HepG2 (cell line): ENCODE measurements around the gene DUS3L. TPM values are rescaled to one million over a fixed set of nuclear protein-coding genes. Genes with fewer than 3 reads are reported as not detected.

Source experiments
- BORCS8-MEF2B ChIP-seq: sonication (generic); formaldehyde crosslinking; IDR thresholded peaks from 2 replicates; pipeline ENCODE4 v1.8.0; 2022; ENCODE audit warnings: mild to moderate bottlenecking, missing genetic modification reagents
- BRD4 ChIP-seq: sonication (generic); formaldehyde crosslinking; IDR thresholded peaks from 2 replicates; pipeline ENCODE4 v1.4.0; 2020; ENCODE audit warnings: missing genetic modification reagents
- CREB1 ChIP-seq, 2 experiments: fragments of 450-650 bp in 1 of 2; IDR thresholded peaks; 2 replicates each; pipeline ENCODE4 v1.6.1; 2016 to 2017; ENCODE audit warnings: control low read depth in 1 of 2, mild to moderate bottlenecking in 1 of 2, missing compliant biosample characterization in 1 of 2, missing genetic modification characterization in 1 of 2
- HOXA5 ChIP-seq: sonication (generic); formaldehyde crosslinking; IDR thresholded peaks from 2 replicates; pipeline ENCODE4 v1.4.0; 2020; ENCODE audit warnings: missing genetic modification reagents
- MXI1 ChIP-seq: IDR thresholded peaks from 3 replicates; pipeline ENCODE4 v1.6.1; 2012; ENCODE audit warnings: low read depth, low read length, inconsistent platforms, borderline replicate concordance
- SPEN ChIP-seq: sonication (generic); formaldehyde crosslinking; IDR thresholded peaks from 2 replicates; pipeline ENCODE4 v1.5.1; 2020; ENCODE audit warnings: low read depth, mild to moderate bottlenecking, missing genetic modification reagents
- ZNF136 ChIP-seq: sonication (generic); formaldehyde crosslinking; IDR thresholded peaks from 2 replicates; pipeline ENCODE4 v1.8.1; 2022; ENCODE audit warnings: low read depth, mild to moderate bottlenecking, moderate library complexity, missing genetic modification reagents
- ZNF256 ChIP-seq: sonication (generic); formaldehyde crosslinking; conservative IDR thresholded peaks from 2 replicates; pipeline ENCODE4 v1.4.0; 2020; ENCODE audit warnings: missing genetic modification reagents
- ZNF713 ChIP-seq: sonication (generic); formaldehyde crosslinking; IDR thresholded peaks from 2 replicates; pipeline ENCODE4 v1.4.0; 2020; ENCODE audit warnings: mild to moderate bottlenecking, missing genetic modification reagents
- ZSCAN30 ChIP-seq: sonication (generic); formaldehyde crosslinking; IDR thresholded peaks from 2 replicates; pipeline ENCODE4 v1.5.0; 2020; ENCODE audit warnings: mild to moderate bottlenecking, missing genetic modification reagents
- polyA plus RNA-seq, 8 experiments: library from polyadenylated mRNA; depleted of rRNA in 3 of 8; stranded (reverse) in 7 of 8; unstranded in 1 of 8; fragments of >200 nt; fragmentation: Illumina TruSeq in 4 of 8; extraction: Trizol in 4 of 8; gene quantifications; 2 replicates each; pipeline versions ENCODE4 v1.2.1 to v1.2.3, GENCODE V29; 2011 to 2016; ENCODE audit warnings: low read depth in 4 of 8, missing spikeins in 1 of 8, mixed read lengths in 1 of 8; ENCODE audit not compliant: insufficient read depth in 1 of 8
- total RNA-seq, 5 experiments: library from RNA; depleted of rRNA; stranded (reverse); fragments of >200 nt; fragmentation: Illumina TruSeq; extraction: Trizol; gene quantifications; 2 replicates each; pipeline ENCODE4 v1.2.3, GENCODE V29; 2016; ENCODE audit warnings: low read depth in 1 of 5
- TF ChIP-seq, protein P1 (sequence below): sonication (generic); formaldehyde crosslinking; IDR thresholded peaks from 2 replicates; pipeline ENCODE4 v1.5.0; 2020; ENCODE audit warnings: mild to moderate bottlenecking, missing genetic modification reagents
- TF ChIP-seq, protein P2 (sequence below): sonication (generic); formaldehyde crosslinking; IDR thresholded peaks from 2 replicates; pipeline ENCODE4 v1.8.0; 2022; ENCODE audit warnings: mild to moderate bottlenecking, missing genetic modification reagents
- TF ChIP-seq, protein P3 (sequence below): sonication (generic); formaldehyde crosslinking; IDR thresholded peaks from 2 replicates; pipeline ENCODE4 v1.5.0; 2020; ENCODE audit warnings: missing genetic modification reagents
- TF ChIP-seq, protein P4 (sequence below), 2 experiments: sonication (generic) in 1 of 2; formaldehyde crosslinking in 1 of 2; IDR thresholded peaks; 2 replicates each; pipeline versions ENCODE4 v1.4.0 to v1.6.1; 2016 to 2020; ENCODE audit warnings: borderline replicate concordance in 1 of 2, low read depth in 1 of 2, mild to moderate bottlenecking in 1 of 2, missing genetic modification reagents in 1 of 2

DUS3L gene
- total and polyA plus RNA-seq, 2 of the 13 experiments (the other 11 are each of a cell fraction or from before 2014, with no cell fraction given): 13.3 to 25.1 TPM

DNA sequence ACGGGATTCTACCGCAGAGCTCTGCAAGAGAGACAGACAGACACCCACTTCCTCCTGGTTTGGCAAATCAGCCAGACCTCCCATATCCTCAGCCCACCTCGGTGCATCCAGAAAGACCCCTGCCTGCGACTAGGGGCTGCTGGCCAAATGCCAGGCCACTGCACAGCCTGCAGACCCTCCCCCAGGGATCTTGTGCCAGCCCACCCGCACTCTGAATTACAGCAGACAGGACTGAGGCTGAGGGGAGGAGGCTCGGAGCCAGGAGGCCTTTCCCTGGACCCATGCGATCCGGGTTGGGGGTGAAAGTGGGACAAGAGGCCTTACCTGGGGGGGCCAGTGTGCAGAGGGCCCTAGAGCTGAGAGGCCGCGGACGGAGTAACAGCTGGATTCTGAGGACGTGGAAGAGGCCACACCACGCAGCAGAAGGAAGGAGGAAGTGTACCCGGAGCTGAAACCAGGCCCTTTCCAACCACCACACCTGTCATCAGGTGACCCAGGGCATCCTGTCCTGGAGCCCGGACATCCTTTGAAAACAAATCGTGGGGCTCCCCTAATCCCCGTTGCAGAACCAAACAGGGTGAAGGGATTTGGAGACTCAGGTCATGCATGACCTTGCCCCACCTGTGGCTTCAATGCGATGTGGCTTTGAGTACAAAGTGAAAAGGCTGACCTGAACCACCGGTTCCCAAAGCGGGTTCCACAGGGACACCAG lies 47.5 kb upstream of the DUS3L start (continued):
- TF ChIP-seq, protein P1, sequence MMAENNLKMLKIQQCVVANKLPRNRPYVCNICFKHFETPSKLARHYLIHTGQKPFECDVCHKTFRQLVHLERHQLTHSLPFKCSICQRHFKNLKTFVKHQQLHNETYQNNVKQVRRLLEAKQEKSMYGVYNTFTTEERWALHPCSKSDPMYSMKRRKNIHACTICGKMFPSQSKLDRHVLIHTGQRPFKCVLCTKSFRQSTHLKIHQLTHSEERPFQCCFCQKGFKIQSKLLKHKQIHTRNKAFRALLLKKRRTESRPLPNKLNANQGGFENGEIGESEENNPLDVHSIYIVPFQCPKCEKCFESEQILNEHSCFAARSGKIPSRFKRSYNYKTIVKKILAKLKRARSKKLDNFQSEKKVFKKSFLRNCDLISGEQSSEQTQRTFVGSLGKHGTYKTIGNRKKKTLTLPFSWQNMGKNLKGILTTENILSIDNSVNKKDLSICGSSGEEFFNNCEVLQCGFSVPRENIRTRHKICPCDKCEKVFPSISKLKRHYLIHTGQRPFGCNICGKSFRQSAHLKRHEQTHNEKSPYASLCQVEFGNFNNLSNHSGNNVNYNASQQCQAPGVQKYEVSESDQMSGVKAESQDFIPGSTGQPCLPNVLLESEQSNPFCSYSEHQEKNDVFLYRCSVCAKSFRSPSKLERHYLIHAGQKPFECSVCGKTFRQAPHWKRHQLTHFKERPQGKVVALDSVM (CRISPR knock-in tag): peak; percentile 81
- TF ChIP-seq CREB1 (IDR thresholded peaks at IDR 0.05) (no peak), CREB1 (CRISPR knock-in tag; IDR thresholded peaks at IDR 0.05) (no peak), ZNF713 (CRISPR knock-in tag) (0 out of 2 replicates have a peak, but pooled peaks have one; percentile 56), BRD4 (CRISPR knock-in tag) (peak; percentile 79; the same call in 1 of the 2 replicates), HOXA5 (CRISPR knock-in tag) (no peak), ZNF136 (CRISPR knock-in tag) (peak; percentile 50; the same call in 1 of the 2 replicates), ZNF256 (peak; percentile 62; the same call in 1 of the 2 replicates), SPEN (CRISPR knock-in tag) (peak; percentile 41), ZSCAN30 (CRISPR knock-in tag) (no peak), MXI1 (no peak; the same call in 2 of the 3 replicates), BORCS8-MEF2B (peak; percentile 36; the same call in 1 of the 2 replicates)
- TF ChIP-seq, protein P2, sequence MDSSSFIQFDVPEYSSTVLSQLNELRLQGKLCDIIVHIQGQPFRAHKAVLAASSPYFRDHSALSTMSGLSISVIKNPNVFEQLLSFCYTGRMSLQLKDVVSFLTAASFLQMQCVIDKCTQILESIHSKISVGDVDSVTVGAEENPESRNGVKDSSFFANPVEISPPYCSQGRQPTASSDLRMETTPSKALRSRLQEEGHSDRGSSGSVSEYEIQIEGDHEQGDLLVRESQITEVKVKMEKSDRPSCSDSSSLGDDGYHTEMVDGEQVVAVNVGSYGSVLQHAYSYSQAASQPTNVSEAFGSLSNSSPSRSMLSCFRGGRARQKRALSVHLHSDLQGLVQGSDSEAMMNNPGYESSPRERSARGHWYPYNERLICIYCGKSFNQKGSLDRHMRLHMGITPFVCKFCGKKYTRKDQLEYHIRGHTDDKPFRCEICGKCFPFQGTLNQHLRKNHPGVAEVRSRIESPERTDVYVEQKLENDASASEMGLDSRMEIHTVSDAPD: 0 out of 2 replicates have a peak, but pooled peaks have one; percentile 22
- TF ChIP-seq, protein P3, sequence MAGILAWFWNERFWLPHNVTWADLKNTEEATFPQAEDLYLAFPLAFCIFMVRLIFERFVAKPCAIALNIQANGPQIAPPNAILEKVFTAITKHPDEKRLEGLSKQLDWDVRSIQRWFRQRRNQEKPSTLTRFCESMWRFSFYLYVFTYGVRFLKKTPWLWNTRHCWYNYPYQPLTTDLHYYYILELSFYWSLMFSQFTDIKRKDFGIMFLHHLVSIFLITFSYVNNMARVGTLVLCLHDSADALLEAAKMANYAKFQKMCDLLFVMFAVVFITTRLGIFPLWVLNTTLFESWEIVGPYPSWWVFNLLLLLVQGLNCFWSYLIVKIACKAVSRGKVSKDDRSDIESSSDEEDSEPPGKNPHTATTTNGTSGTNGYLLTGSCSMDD (CRISPR knock-in tag): no peak
- TF ChIP-seq, protein P4, sequence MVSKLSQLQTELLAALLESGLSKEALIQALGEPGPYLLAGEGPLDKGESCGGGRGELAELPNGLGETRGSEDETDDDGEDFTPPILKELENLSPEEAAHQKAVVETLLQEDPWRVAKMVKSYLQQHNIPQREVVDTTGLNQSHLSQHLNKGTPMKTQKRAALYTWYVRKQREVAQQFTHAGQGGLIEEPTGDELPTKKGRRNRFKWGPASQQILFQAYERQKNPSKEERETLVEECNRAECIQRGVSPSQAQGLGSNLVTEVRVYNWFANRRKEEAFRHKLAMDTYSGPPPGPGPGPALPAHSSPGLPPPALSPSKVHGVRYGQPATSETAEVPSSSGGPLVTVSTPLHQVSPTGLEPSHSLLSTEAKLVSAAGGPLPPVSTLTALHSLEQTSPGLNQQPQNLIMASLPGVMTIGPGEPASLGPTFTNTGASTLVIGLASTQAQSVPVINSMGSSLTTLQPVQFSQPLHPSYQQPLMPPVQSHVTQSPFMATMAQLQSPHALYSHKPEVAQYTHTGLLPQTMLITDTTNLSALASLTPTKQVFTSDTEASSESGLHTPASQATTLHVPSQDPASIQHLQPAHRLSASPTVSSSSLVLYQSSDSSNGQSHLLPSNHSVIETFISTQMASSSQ (IDR thresholded peaks at IDR 0.05; ENCODE audit: low read depth): no peak
- TF ChIP-seq, protein P4 (CRISPR knock-in tag; IDR thresholded peaks at IDR 0.05; ENCODE audit: borderline replicate concordance): peak; percentile 11; the same call in 1 of the 2 replicates
